ENCODE measurements around the gene CLDN34.

The CLDN34 gene

DNA sequence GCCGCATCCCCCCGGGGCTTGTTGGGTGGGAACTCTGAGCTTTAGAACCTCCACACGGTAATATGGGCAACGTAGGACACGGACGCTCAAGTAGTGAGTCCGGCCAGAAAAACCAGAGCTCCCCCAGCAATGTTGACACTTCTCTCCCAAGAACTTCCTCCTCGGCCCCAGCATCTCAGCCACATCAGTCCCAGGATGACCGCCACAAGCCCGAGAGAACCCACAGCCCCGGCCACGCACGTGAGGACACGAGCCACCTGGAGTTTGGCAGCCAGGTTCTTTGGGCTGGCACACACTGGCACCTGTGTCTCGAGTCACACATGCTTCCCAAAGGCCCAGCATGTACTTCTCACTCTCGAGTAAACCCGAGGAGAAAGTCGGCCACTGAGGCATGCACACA is 16.3 kb downstream of the CLDN34 start:
- no peak for DNase-seq

- no peak for DNase-seq
These were observed 16.7 kb downstream of the CLDN34 start for GRCh38 chrX:9983846-9984245.

DNA sequence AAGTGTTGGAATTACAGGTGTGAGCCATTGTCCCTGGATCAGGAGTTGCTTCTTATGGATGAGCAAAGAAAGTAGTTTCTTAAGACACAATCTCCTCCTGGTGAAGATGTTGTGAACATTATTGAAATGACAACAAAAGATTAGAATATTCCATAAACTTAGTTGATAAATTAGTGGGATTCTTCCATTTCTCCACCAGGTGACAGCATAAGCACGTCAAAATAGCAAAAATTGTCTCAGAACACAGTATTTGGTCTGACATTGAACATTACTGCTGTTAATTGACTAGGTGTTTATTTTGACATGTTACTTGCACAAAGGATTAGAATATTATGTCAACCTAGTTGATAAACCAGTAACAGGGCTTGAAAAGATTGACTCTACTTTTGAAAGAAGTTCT is 21.6 kb downstream of the CLDN34 start:
- DNase-seq: no peak

- DNase-seq: no peak
These were observed 24.9 kb downstream of the CLDN34 start for GRCh38 chrX:9992061-9992460.

DNA sequence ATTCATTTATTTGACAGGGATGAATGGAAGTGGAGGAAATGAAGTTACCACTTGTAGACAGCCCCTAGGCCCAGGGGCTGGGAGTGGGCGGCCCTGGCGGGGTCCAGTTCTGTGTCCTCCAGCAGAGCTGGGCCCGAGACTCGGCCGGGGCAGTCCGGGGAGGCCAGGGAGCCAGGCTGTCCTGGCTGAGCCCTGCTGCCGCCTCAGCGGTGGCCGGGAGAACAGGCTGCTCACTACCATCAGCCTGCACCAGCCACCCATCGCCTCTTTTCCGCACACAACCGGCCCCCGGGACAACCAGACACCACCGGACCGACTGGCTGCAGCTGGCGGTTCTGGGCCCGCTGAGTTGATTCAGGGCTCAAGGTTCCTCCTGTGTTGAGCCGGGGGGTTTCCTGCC is 25.6 kb downstream of the CLDN34 start:
- DNase-seq: no peak

- peak; percentile 80 for DNase-seq
These were observed 28.7 kb downstream of the CLDN34 start for GRCh38 chrX:9995855-9996339.

DNA sequence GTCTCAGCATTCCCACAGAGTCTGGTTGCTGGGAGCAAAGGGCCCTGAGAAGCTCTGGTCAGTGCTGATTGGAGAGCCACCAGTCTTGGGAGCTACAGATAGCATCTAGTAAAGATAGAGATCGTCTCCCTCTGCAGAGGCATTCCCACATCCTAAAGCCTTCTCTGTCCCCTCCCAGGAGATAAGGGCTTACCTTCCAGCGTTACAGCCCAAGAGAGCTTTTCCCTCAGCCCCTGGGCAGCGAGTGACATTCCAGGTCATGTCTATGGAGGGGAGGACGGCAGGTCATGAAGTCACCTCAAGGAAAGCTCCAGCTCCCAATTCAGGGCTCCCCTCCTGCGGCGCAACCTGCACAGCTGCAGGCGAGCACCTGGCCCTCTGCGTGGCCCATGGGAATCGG is 29.9 kb downstream of the CLDN34 start:
- no peak for DNase-seq

GRCh38 chrX:9997524-9997923 is 30.4 kb downstream of the CLDN34 start:
- no peak for DNase-seq

GRCh38 chrX:10001496-10001895 is 34.3 kb downstream of the CLDN34 start:
- no peak for DNase-seq

- no peak for DNase-seq
These were observed 37.8 kb downstream of the CLDN34 start for GRCh38 chrX:10004832-10005475.

GRCh38 chrX:10006086-10006485 is 38.9 kb downstream of the CLDN34 start:
- no peak for DNase-seq

DNA sequence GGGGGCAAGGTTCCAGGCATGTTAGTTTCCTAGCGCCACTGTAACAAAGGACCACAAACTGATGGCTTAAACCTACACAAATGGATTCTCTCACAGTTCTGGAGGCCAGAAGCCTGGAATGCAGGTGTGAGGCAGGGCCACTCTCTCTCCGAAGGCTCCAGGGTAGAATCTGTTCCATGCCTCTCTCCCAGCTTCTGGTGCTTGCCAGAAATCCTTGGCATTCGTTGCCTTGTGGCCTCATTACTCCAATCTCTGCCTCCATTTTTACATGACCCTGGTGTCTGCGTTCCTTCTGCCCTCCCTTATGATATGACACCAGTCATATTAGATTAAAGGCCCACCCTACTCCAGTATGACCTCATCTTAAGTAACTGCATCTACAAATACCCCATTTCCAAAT is 39.6 kb downstream of the CLDN34 start:
- no peak for DNase-seq

- DNase-seq: no peak
These were observed 40.5 kb downstream of the CLDN34 start for GRCh38 chrX:10007621-10008020.

- DNase-seq: no peak
These were observed 41.4 kb downstream of the CLDN34 start for GRCh38 chrX:10008483-10009056.

GRCh38 chrX:10009741-10010140 is 42.6 kb downstream of the CLDN34 start:
- no peak for DNase-seq

DNA sequence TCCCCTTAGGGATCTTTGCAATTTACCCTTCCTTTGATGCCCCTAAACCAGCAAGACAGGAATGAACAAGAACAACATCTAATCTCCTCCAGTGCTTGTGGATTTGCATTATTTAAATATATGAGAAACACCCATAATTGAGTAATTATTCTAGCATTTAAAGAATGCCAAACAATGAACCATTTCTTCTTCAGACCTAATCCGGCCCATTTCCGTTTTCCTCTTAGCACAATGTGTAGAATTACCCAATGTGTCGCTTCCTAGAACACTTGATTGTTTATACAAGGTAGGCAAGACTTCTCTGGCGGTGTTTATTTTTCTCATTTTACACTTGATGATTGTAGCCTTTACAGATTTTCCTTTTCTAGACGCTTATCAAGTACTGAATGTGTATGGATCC is 43.5 kb downstream of the CLDN34 start:
- no peak for DNase-seq

- no peak for DNase-seq
These were observed 44.2 kb downstream of the CLDN34 start for GRCh38 chrX:10011261-10011931.

- DNase-seq: no peak
These were observed 44.8 kb downstream of the CLDN34 start for GRCh38 chrX:10011991-10012390.

GRCh38 chrX:10014462-10015354 is 47.5 kb downstream of the CLDN34 start:
- DNase-seq: peak; percentile 76

GRCh38 chrX:10015355-10015722 is 48.2 kb downstream of the CLDN34 start:
- no peak for DNase-seq

GRCh38 chrX:10015723-10016518 is 48.8 kb downstream of the CLDN34 start:
- DNase-seq: no peak

- DNase-seq: no peak
These were observed 49.5 kb downstream of the CLDN34 start for GRCh38 chrX:10016519-10017132.

All from activated CD8-positive, alpha-beta memory T cell treated with anti-CD3 and anti-CD28 coated beads, Interleukin-2, amount 50 U/mL, for 4 hours (primary cell).